WTC11 (cell line): ENCODE measurements around the gene APOO. TPM values are rescaled to one million over a fixed set of nuclear protein-coding genes. Genes with fewer than 3 reads are reported as not detected.

Experiments used
- ATAC-seq: fragments of 200-7000 bp; cut with Tn5 transposase; 2 replicates; pipeline ENCODE4 v1.10.0; 2021; ENCODE audit warnings: mild to moderate bottlenecking, moderate library complexity
- CTCF ChIA-PET: fragments of 300-600 bp; sonication (Branson Sonifier 250); formaldehyde crosslinking; loops from one replicate; lab custom pipeline; 2021; ENCODE audit warnings: antibody characterized with exemption; lab: Charles Lee
- POLR2A ChIA-PET: fragments of 350-600 bp; sonication (Branson Sonifier 250); formaldehyde crosslinking; loops from one replicate; lab custom pipeline; 2021; ENCODE audit warnings: antibody characterized with exemption; lab: Charles Lee
- DNase-seq: peaks from one replicate; pipeline ENCODE4 v3.0.0; 2021; ENCODE audit warnings: low spot score
- H3K27ac Mint-ChIP-seq: 2 replicates; pipeline ENCODE4 v1.8.0; 2021; ENCODE audit warnings: mixed read lengths
- H3K27me3 Mint-ChIP-seq: 2 replicates; pipeline ENCODE4 v1.8.0; 2021; ENCODE audit warnings: low read depth, mild to moderate bottlenecking, moderate library complexity, mixed read lengths
- H3K36me3 Mint-ChIP-seq: 2 replicates; pipeline ENCODE4 v1.8.0; 2021; ENCODE audit warnings: mixed read lengths
- H3K4me1 Mint-ChIP-seq: 2 replicates; pipeline ENCODE4 v1.8.0; 2022; ENCODE audit warnings: mixed read lengths
- H3K4me3 Mint-ChIP-seq: 2 replicates; pipeline ENCODE4 v1.8.0; 2021; ENCODE audit warnings: mild to moderate bottlenecking, moderate library complexity, mixed read lengths
- H3K9me3 Mint-ChIP-seq: 2 replicates; pipeline ENCODE4 v1.8.0; 2021; ENCODE audit warnings: mixed read lengths
- CBFB ChIP-seq: sonication (generic); formaldehyde crosslinking; IDR thresholded peaks from 2 replicates; pipeline ENCODE4 v1.8.1; 2022; ENCODE audit warnings: mild to moderate bottlenecking, low read depth, missing genetic modification reagents
- EMX1 ChIP-seq: fragments of 250-450 bp; sonication (Bioruptor Pico); IDR thresholded peaks from 2 replicates; pipeline ENCODE4 v1.8.0; 2021; ENCODE audit warnings: mild to moderate bottlenecking
- ETV6 ChIP-seq: sonication (generic); formaldehyde crosslinking; IDR thresholded peaks from 2 replicates; pipeline ENCODE4 v1.8.1; 2022; ENCODE audit warnings: mild to moderate bottlenecking, missing genetic modification reagents
- FOXJ3 ChIP-seq: sonication (generic); formaldehyde crosslinking; IDR thresholded peaks from 2 replicates; pipeline ENCODE4 v1.9.0; 2021; ENCODE audit warnings: missing genetic modification reagents, mild to moderate bottlenecking, borderline replicate concordance
- FOXP4 ChIP-seq: sonication (generic); formaldehyde crosslinking; IDR thresholded peaks from 2 replicates; pipeline ENCODE4 v1.8.0; 2022; ENCODE audit warnings: mild to moderate bottlenecking, missing genetic modification reagents
- GABPB1 ChIP-seq: sonication (generic); formaldehyde crosslinking; IDR thresholded peaks from 2 replicates; pipeline ENCODE4 v1.8.1; 2023; ENCODE audit warnings: mild to moderate bottlenecking, missing genetic modification reagents
- GRHL2 ChIP-seq: fragments of 250-450 bp; sonication (Bioruptor Pico); IDR thresholded peaks from 2 replicates; pipeline ENCODE4 v1.8.0; 2022; ENCODE audit warnings: mild to moderate bottlenecking, moderate library complexity; ENCODE audit not compliant: insufficient replicate concordance, severe bottlenecking
- IRF2 ChIP-seq: sonication (generic); formaldehyde crosslinking; IDR thresholded peaks from 2 replicates; pipeline ENCODE4 v1.8.0; 2022; ENCODE audit warnings: low read depth, missing genetic modification reagents, borderline replicate concordance
- NFATC4 ChIP-seq: fragments of 250-450 bp; sonication (Bioruptor Pico); IDR thresholded peaks from 2 replicates; pipeline ENCODE4 v1.9.0; 2021; ENCODE audit warnings: mild to moderate bottlenecking
- NFE2L1 ChIP-seq: sonication (generic); formaldehyde crosslinking; IDR thresholded peaks from 2 replicates; pipeline ENCODE4 v1.8.1; 2023; ENCODE audit warnings: missing genetic modification reagents
- NR1H2 ChIP-seq: sonication (generic); formaldehyde crosslinking; IDR thresholded peaks from 2 replicates; pipeline ENCODE4 v1.9.0; 2021; ENCODE audit warnings: mild to moderate bottlenecking, moderate library complexity, missing genetic modification reagents
- PRRX2 ChIP-seq: fragments of 250-450 bp; sonication (Bioruptor Pico); IDR thresholded peaks from 2 replicates; pipeline ENCODE4 v1.8.0; 2021; ENCODE audit warnings: mild to moderate bottlenecking
- USF1 ChIP-seq: sonication (generic); formaldehyde crosslinking; IDR thresholded peaks from 2 replicates; pipeline ENCODE4 v1.8.0; 2022; ENCODE audit warnings: mild to moderate bottlenecking, missing genetic modification reagents
- ZBTB43 ChIP-seq: sonication (generic); formaldehyde crosslinking; IDR thresholded peaks from 2 replicates; pipeline ENCODE4 v1.8.1; 2023; ENCODE audit warnings: mild to moderate bottlenecking, missing genetic modification reagents
- ZNF138 ChIP-seq: sonication (generic); formaldehyde crosslinking; conservative IDR thresholded peaks from 2 replicates; pipeline ENCODE4 v1.8.1; 2022; ENCODE audit warnings: mild to moderate bottlenecking, moderate library complexity, missing genetic modification reagents
- ZNF317 ChIP-seq: sonication (generic); formaldehyde crosslinking; IDR thresholded peaks from 2 replicates; pipeline ENCODE4 v1.8.1; 2023; ENCODE audit warnings: low read depth, mild to moderate bottlenecking, moderate library complexity, missing genetic modification reagents, borderline replicate concordance
- ZNF416 ChIP-seq: fragments of 250-450 bp; sonication (Bioruptor Pico); IDR thresholded peaks from 2 replicates; pipeline ENCODE4 v1.9.0; 2021; ENCODE audit warnings: mild to moderate bottlenecking, inconsistent platforms
- total RNA-seq: library from RNA; stranded (reverse); gene quantifications from 3 replicates; pipeline ENCODE4 v1.2.3, GENCODE V29; 2021
- TF ChIP-seq, protein P1 (sequence below): fragments of 250-450 bp; sonication (Bioruptor Pico); IDR thresholded peaks from 2 replicates; pipeline ENCODE4 v2.1.2; 2022; ENCODE audit warnings: mild to moderate bottlenecking, moderate library complexity
- TF ChIP-seq, protein P2 (sequence below): fragments of 250-450 bp; sonication (Bioruptor Pico); IDR thresholded peaks from 2 replicates; pipeline ENCODE4 v1.8.0; 2021; ENCODE audit warnings: mild to moderate bottlenecking
- TF ChIP-seq, protein P3 (sequence below): sonication (generic); formaldehyde crosslinking; IDR thresholded peaks from 2 replicates; pipeline ENCODE4 v1.8.1; 2022; ENCODE audit warnings: mild to moderate bottlenecking, moderate library complexity, missing genetic modification reagents
- TF ChIP-seq, protein P4 (sequence below): sonication (generic); formaldehyde crosslinking; conservative IDR thresholded peaks from 2 replicates; pipeline ENCODE4 v1.8.1; 2023; ENCODE audit warnings: mild to moderate bottlenecking, low read depth, missing genetic modification reagents, moderate library complexity

The APOO gene
- total RNA-seq, 1 experiment from 2014 or later, result 55.5 TPM

- TF ChIP-seq FOXJ3 (CRISPR knock-in tag), result no peak
- no peak for TF ChIP-seq GRHL2 (CRISPR knock-in tag)
- TF ChIP-seq NR1H2, result no peak
- TF ChIP-seq ZBTB43 (CRISPR knock-in tag), result no peak
- no peak for TF ChIP-seq EMX1
- TF ChIP-seq GABPB1 (CRISPR knock-in tag), result no peak
- TF ChIP-seq CBFB, result no peak
- no peak for TF ChIP-seq NFATC4 (CRISPR knock-in tag)
- TF ChIP-seq PRRX2 (CRISPR knock-in tag), result no peak
- TF ChIP-seq ZNF138 (CRISPR knock-in tag), result no peak
- TF ChIP-seq IRF2 (CRISPR knock-in tag), result no peak
Observed at GRCh38 chrX:23879380-23880090, 28.2 kb downstream of the APOO start (continued).

DNA sequence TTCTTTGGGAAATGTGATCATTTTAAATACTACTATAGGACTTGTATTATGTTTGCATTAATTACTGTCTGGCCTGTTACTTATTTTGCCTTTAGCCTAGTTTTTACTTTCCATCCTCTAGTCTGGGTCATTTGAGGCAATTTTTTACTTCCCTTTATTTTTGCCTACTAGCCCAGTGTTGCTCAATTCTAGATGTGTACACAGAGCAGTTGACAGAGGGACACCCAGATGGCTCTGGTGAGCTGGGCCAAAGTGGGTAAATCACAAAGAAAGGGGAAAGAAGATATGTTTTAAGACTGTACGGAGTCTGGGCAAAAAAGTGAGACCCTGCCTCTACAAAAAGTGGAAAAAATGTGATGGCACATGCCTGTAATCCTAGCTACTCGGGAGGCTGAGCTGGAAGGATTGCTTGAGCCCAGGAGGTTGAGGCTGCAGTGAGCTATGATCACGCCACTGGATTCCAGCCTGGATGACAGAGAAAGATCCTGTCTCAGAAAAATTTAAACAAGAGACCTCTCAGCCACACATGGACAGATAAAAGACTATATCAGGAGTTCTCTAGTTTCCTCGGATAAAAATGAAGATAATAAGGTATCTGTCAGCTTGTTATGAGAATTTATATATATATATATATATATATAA lies 35.7 kb downstream of the APOO start:
- POLR2A ChIA-PET, result no interaction called here
- Mint-ChIP-seq H3K27me3 (no peaks in the 10 kb centered on the region), H3K9me3 (no peaks in the 10 kb centered on the region), H3K27ac (no peak overlapping the region), H3K4me3 (no peak overlapping the region), H3K4me1 (no peaks in the 10 kb centered on the region), H3K36me3 (peaks cover 4% of the 10 kb centered on the region; the same call in 1 of the 2 replicates)
- ATAC-seq, result no peak
- CTCF ChIA-PET, result no interaction called here
- no peak for DNase-seq
- TF ChIP-seq USF1 (CRISPR knock-in tag) (no peak), ETV6 (CRISPR knock-in tag) (no peak), GABPB1 (CRISPR knock-in tag) (no peak), CBFB (no peak), NFE2L1 (CRISPR knock-in tag) (no peak), ZNF416 (CRISPR knock-in tag) (no peak), ZBTB43 (CRISPR knock-in tag) (no peak), ZNF317 (no peak), FOXP4 (no peak)
- TF ChIP-seq, protein P1, sequence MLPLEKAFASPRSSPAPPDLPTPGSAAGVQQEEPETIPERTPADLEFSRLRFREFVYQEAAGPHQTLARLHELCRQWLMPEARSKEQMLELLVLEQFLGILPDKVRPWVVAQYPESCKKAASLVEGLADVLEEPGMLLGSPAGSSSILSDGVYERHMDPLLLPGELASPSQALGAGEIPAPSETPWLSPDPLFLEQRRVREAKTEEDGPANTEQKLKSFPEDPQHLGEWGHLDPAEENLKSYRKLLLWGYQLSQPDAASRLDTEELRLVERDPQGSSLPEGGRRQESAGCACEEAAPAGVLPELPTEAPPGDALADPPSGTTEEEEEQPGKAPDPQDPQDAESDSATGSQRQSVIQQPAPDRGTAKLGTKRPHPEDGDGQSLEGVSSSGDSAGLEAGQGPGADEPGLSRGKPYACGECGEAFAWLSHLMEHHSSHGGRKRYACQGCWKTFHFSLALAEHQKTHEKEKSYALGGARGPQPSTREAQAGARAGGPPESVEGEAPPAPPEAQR (CRISPR knock-in tag), result no peak
- TF ChIP-seq, protein P2, sequence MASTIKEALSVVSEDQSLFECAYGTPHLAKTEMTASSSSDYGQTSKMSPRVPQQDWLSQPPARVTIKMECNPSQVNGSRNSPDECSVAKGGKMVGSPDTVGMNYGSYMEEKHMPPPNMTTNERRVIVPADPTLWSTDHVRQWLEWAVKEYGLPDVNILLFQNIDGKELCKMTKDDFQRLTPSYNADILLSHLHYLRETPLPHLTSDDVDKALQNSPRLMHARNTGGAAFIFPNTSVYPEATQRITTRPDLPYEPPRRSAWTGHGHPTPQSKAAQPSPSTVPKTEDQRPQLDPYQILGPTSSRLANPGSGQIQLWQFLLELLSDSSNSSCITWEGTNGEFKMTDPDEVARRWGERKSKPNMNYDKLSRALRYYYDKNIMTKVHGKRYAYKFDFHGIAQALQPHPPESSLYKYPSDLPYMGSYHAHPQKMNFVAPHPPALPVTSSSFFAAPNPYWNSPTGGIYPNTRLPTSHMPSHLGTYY (CRISPR knock-in tag), result no peak
- TF ChIP-seq, protein P3, sequence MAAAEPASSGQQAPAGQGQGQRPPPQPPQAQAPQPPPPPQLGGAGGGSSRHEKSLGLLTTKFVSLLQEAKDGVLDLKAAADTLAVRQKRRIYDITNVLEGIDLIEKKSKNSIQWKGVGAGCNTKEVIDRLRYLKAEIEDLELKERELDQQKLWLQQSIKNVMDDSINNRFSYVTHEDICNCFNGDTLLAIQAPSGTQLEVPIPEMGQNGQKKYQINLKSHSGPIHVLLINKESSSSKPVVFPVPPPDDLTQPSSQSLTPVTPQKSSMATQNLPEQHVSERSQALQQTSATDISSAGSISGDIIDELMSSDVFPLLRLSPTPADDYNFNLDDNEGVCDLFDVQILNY (CRISPR knock-in tag), result no peak
- TF ChIP-seq, protein P4, sequence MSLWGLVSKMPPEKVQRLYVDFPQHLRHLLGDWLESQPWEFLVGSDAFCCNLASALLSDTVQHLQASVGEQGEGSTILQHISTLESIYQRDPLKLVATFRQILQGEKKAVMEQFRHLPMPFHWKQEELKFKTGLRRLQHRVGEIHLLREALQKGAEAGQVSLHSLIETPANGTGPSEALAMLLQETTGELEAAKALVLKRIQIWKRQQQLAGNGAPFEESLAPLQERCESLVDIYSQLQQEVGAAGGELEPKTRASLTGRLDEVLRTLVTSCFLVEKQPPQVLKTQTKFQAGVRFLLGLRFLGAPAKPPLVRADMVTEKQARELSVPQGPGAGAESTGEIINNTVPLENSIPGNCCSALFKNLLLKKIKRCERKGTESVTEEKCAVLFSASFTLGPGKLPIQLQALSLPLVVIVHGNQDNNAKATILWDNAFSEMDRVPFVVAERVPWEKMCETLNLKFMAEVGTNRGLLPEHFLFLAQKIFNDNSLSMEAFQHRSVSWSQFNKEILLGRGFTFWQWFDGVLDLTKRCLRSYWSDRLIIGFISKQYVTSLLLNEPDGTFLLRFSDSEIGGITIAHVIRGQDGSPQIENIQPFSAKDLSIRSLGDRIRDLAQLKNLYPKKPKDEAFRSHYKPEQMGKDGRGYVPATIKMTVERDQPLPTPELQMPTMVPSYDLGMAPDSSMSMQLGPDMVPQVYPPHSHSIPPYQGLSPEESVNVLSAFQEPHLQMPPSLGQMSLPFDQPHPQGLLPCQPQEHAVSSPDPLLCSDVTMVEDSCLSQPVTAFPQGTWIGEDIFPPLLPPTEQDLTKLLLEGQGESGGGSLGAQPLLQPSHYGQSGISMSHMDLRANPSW (CRISPR knock-in tag), result no peak
- TF ChIP-seq, all 79 proteins: peak for 0
